DMS114 treated with DMSO at 0.1 percent for 48 hours (cell line): ENCODE measurements around the gene EXOC5.

Source experiments
- DNase-seq: peaks from one replicate; lab custom pipeline; 2025; ENCODE audit not compliant: unreplicated experiment; lab: John Stamatoyannopoulos, UW

The EXOC5 gene

DNA sequence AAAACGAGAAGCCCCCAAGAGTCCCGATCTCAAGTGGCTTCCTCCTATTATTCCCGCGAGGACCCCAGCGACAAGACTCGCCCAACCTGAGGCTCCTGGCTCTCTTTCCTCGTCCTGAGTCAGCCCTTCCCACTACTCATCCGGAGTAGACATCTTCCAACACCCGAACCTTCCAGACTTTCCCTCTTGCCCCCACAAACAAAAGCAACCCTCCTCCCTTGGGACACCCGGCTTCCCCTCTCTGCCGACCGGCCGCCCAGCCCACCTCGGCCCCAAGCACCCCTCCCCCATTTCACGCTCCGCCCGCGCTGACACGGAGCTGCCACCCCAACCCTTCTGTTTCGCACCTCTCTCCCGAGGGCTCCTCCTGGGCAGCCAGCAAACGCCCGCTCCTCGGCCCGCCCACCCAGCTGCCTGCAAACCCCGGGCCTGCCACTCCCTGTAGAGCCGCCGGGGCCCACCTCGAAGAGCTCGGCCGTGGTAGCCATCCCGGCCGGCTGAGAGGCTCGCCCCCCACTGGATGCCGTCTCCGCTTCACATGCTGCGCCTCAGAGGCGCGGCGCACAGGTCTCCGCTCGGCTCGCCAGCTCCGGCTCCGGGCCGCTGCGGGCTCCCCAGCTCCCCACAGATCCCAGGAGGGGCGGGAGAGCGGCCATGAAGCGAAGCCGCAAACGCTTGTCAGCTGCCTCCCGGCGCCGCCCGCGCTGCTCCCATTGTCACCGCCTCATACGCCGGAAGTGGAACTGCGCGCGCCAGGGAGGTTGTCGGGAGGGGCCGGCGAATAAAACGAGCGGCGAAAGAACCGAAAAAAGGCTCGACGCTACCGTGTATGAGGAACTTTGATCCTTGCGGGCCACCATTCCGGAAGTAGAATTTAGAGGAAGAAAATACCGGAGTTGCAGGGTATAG, at the start of gene EXOC5, which contains the start of gene AP5M1:
Gene EXOC5, minus strand, starts transcription at position 745 of the 909 bp plus-strand sequence. Its CDS starts 257 bp downstream, at position 488.
Gene AP5M1, plus strand, starts transcription at position 811 of the 909 bp plus-strand sequence. CDS start 344 bp downstream, outside the sequence.
- DNase-seq, result peak; percentile 77

DNA sequence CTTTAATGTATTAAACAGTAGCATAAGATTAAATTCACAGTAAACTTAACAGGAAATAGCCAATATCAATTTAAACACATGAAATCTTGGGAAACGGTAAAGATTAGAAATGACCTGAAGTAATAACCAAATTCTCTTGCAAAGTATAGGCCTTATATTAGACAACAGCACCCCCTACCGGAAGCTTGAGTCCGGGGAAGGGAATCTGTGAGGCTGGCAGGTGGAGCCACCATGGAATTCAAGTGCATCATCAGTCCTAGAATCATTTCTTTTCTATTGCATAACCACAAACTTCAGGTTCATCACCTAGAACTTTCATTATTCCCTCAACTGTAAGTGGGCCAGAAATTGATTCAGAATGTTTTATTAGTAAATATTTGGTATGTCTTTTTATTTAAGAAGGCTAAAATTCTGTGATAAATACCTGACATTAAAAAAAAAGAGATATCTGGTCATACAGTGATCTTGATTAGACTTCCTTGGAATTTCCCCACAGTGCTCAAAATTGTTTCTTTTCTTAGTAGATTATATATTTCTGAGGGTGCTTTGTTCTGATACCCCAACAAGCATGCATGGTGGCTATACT, 48.6 kb upstream of the EXOC5 start:
- peak; percentile 51 for DNase-seq

DNA sequence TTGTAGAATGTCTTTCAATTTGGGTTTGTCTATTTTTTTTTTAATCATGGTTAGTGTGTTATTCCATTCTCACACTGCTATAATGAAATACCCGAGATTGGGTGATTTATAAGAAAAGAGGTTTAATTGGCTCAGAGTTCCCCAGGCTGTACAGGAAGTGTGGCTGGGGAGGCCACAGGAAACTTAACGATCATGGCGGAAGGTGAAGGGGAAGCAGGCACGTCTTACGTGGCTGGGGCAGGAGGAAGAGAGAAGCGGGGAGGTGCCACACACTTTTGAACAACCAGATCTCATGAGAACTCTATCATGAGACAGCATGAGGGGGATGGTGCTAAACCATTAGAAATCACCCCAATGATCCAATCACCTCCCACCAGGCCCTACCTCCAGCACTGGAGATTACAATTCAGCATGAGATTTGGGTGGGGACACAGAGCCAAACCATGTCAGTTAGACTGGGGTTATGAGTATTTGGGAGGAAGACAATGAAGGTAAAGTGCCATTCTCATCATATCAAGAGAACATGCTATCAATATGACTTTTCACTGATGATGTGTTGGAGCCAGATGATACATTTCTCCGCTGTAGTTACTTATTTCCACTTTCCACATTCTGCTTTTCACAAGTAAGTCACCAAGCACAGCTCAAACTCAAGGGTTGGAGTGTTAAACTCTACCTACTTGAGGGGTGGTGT, 45.8 kb upstream of the EXOC5 start:
- no peak for DNase-seq

- DNase-seq, result no peak
Observed at GRCh38 chr14:57302883-57303282, 34.2 kb upstream of the EXOC5 start.

GRCh38 chr14:57299511-57299910, 30.8 kb upstream of the EXOC5 start:
- no peak for DNase-seq

DNA sequence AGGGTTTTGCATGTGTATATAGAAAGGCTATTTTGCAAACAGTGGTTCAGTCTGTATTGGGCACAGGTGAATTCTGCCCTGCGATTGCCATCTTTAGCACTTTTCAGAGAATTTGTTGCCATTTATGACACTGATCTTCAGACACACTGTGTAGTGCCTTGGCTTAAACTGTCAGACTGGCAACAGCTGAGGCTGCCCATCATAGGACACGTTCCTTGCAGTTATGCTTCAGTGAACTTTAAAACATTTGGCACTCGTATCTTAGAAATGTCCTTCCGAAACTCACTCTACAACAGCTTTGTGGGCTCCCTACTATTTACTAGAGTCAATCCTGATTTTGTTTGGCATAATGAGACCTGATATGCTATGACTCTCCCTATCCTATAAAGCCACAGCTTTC, 29.1 kb upstream of the EXOC5 start:
- DNase-seq, result no peak

DNA sequence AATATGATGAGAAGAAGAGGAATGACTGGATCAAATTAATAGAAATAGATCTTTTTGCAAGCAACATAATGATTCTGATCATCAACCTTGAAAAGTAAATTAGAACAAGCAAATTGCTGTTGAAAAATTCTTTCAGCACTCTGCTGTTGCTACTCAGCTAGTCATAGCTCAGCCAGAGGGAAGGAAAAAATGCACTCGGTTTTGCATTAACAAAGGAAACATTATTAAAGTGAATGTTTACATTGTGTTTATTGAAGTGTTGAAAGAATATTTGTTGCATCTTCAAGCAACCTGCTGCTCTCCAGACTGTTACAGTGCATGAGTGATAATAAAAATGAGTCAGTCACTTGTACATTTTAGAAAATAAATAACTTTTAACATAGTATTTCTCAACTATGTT, 26.5 kb upstream of the EXOC5 start:
- DNase-seq, result no peak

DNA sequence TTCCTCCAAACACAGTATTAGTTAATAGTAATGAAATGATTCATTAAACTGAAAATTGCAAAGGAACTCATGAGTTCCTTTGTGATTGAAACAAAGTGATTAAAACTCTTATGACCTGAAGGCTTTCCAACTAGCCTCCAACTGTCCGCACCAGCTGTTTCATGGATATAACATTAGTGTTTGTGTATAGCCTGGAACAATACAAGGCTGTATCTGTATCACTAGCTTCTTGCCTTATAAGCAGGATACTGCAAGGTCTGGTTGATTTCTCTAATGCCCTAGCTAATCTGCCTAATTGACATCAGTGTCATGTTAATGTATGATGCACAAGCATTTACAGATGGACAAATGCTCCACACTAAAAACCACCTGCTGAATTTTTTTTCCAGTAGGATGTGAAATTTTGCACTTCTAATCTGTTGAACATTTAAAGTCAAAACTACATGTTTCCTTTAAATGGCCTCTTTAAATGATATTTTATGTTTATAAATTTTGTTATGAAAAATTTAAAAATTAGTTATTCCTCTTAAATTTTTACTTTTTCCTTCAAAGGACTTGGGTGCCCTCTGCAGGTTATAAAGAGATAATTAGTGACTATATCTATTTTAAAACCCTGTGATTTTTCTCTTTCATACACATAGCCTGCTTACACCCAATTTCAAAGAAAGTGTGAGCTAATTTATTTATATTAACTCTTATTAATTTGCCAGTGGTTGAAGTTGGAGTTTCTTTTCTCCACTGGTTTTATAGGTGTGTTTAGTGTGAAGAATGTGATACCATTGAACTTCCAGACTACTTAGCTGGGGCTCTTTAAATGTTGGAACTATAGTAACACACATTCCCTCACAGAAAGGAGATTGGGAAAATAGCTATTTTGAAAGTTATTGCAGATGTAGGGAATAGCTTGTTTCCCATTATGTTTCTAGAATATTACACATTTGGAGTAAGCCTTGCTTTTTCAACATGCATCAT, 25.4 kb upstream of the EXOC5 start:
- DNase-seq, result no peak

DNA sequence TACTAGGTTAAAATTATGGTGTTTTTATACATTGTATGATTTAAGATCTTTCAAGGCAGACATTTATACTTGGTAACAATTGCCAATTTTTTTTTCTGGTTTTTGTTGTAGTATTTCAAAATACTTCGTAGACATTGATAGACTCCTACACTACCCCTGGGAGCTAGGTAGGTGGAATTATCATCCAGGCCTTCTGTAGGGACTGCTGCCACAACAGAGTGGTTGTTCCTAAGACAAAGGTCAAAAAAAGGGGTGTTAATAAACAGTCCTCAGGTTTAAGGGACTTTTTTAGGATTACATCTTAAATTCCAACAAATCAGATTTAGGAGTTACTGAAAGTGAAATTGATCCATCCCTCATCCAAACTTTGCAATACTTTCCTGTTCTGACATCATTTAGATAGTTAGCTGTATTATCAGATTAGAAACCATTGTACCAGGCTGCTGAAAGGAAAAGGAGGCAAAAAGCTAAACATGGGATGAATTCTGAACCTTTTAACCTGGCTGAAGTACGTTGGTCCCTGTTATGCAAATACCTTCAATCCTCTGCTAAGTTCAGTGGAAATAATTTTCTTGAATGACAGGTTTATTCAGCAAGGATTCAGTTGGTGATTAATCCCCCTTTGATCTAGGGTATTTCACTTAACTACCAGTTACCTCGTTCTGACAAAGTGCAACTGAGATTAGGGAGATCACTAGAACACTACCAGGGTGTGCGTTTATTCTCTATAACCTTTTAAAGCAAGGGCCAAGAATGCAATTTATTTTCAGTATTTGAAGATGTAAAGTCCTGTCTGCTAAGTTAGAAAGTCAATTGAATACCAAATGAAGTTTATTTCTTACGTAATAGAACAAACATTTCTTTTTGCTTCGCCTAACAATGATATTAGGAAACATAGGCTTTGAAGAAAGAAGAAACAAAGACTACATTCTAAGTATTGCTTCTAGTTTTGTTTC, 23.3 kb upstream of the EXOC5 start:
- no peak for DNase-seq

DNA sequence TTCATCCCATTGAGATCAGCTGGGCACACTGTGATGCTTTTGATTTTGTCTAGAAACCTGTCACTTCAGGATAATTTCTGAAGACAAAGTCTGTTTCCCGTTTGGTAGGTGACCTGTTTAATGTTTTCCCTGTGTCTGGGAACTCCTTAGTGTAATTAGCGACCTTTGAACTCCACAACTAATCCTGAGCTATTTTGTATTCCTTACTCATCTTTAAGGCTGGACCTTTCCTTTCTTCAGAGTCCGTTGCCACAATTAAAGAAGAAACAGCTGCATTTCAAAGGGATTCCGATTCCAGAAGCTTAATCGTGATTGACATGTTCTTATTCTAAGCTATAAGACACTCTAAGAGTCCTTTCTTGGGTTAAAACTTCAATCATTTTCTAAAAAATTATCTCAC, 22.0 kb upstream of the EXOC5 start:
- no peak for DNase-seq

GRCh38 chr14:57287745-57288144, 19.0 kb upstream of the EXOC5 start:
- no peak for DNase-seq

- DNase-seq, result no peak
Observed at GRCh38 chr14:57277062-57277461, 8.4 kb upstream of the EXOC5 start.

DNA sequence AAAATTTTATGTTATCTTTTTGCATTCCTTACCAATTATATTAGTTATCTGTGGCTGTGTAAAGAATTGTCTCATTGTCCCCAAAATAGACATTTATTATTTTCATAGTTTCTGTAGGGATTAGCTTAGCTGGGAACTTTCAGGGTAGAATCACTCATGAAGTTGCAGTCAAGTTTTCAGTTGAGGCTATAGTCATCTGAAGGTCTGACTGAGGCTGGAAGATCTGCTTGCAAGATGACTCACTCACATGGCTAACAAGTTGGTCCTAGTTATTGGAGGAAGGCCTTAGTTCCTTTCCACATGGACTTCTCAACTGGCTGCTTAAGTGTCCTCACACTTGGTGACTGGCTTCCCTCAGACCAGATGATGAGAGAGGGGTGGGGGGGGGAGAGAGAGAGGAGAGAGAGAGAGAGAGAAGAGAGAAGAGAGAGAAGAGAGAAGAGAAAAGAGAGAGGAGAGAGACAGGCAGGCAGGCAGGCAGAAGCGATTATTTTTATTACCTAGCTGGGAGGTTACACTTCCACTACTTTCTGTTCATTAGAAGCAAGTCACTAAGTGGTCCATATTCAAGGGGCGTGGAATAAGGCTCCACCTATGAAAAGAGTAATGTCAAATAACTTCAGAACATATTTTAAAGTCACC, 6.4 kb upstream of the EXOC5 start:
- DNase-seq, result no peak

- DNase-seq, result no peak
Observed at GRCh38 chr14:57274551-57274950, 5.8 kb upstream of the EXOC5 start.

DNA sequence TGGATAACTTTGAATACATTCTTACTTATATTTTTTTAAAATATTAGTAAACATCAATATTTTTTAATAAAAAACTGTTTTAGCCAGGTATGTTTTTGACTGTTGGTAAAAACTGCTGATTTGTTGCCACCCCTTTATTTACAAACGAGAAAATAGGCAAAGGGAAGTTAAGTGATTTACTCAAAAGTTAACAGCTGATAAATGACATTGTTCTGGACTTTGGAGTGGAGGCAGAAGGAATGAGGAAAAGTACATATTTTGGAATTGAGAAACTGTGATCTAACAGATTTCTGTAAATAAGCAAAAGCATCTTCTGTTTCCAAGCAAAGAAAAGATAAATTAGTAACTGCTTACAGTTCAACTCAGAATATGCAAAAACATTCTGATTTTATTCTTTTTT, 4.5 kb upstream of the EXOC5 start:
- DNase-seq, result no peak

- no peak for DNase-seq
Observed at GRCh38 chr14:57266065-57266464, 2.6 kb downstream of the EXOC5 start.

DNA sequence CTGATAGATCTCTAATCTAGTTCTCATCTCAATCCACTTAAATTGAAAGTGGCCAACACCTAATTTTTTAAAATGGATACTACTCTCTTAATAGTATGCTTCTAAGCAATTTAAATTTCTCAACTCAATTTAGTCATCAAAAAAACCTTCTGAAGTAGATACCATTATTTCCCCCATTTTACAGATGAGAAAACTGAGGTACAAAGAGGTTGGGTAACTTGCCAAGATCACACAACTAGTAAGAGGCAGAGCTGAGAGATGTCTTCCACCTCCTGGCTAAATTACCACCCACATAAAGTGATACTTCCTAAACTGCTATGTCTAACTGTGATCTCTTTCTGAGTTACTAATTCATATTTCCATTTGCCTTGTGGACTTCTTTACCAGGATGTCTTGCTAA, 6.6 kb downstream of the EXOC5 start:
- no peak for DNase-seq

- no peak for DNase-seq
Observed at GRCh38 chr14:57261604-57262003, 7.1 kb downstream of the EXOC5 start.

DNA sequence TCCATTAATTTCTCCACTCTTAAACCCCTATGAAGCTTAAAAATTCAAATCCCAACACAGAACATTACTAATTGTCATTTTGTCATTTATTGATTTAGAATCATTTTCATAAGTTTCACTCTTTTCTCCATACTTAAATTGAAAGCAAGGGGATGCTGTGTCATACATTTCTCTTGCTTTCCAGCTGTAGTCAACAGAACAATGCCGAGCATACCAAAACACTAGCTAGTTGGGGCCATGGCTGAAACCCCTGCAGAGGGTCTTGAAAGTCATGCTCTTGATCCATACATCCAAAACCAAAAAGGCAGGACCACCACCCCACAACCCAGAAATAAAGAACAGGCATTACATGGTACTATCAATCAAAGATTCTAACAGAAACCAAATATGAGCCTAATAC, 9.0 kb downstream of the EXOC5 start:
- DNase-seq, result no peak
